Amygdala (tissue), 56 donors: ENCODE data around the gene NIM1K.
A peak's percentile ranks its signal among the peaks of the same experiment; 100 is the strongest.
"Not testable (repeated sequence)": the region's sequence is repeated elsewhere in the genome, so short reads cannot be mapped to it uniquely, and the experiment has no call there.

Source experiments
- DNase-seq, 56 donors: peaks; one replicate each; lab custom pipeline; 2025; lab: John Stamatoyannopoulos, UW

The NIM1K gene

GRCh38 chr5:43191740-43192557, at the start of gene NIM1K:
Gene NIM1K (plus strand): TSS chr5:43192225. CDS start chr5:43245776, 53,551 bp downstream.
- peak; percentile 30 to 94 (median 84) for DNase-seq

GRCh38 chr5:43145071-43145470, 47.0 kb upstream of the NIM1K start:
- DNase-seq, result no peak

GRCh38 chr5:43146958-43147357, 45.1 kb upstream of the NIM1K start:
- DNase-seq, result no peak

GRCh38 chr5:43148417-43148816, 43.6 kb upstream of the NIM1K start:
- no peak for DNase-seq

GRCh38 chr5:43149231-43149630, 42.8 kb upstream of the NIM1K start:
- DNase-seq, result no peak

- no peak for DNase-seq
These were observed 42.0 kb upstream of the NIM1K start for GRCh38 chr5:43150075-43150474.

- DNase-seq, result no peak
These were observed 41.3 kb upstream of the NIM1K start for GRCh38 chr5:43150748-43151147.

GRCh38 chr5:43152946-43153345, 39.1 kb upstream of the NIM1K start:
- no peak for DNase-seq

- no peak for DNase-seq
These were observed 37.6 kb upstream of the NIM1K start for GRCh38 chr5:43154469-43154868.

GRCh38 chr5:43155394-43156096, 36.5 kb upstream of the NIM1K start:
- DNase-seq, result no peak

GRCh38 chr5:43156388-43156787, 35.6 kb upstream of the NIM1K start:
- DNase-seq, result peak in 15 of 56 donors; percentile 2 to 44 (median 15)

GRCh38 chr5:43157068-43157467, 35.0 kb upstream of the NIM1K start:
- no peak for DNase-seq

GRCh38 chr5:43161244-43161643, 30.8 kb upstream of the NIM1K start:
- DNase-seq, result no peak

GRCh38 chr5:43164801-43165200, 27.2 kb upstream of the NIM1K start:
- DNase-seq, result not testable (repeated sequence)

- no peak for DNase-seq
These were observed 26.7 kb upstream of the NIM1K start for GRCh38 chr5:43165323-43165722.

GRCh38 chr5:43168175-43168574, 23.9 kb upstream of the NIM1K start:
- no peak for DNase-seq

GRCh38 chr5:43171451-43171850, 20.6 kb upstream of the NIM1K start:
- no peak for DNase-seq

GRCh38 chr5:43171926-43172325, 20.1 kb upstream of the NIM1K start:
- no peak for DNase-seq

- DNase-seq, result no peak
These were observed 19.2 kb upstream of the NIM1K start for GRCh38 chr5:43172779-43173178.

GRCh38 chr5:43174586-43174985, 17.4 kb upstream of the NIM1K start:
- no peak for DNase-seq

GRCh38 chr5:43179836-43180235, 12.2 kb upstream of the NIM1K start:
- no peak for DNase-seq

GRCh38 chr5:43182421-43182820, 9.6 kb upstream of the NIM1K start:
- DNase-seq, result no peak
